ENCODE measurements around the gene TM7SF3. TPM values are rescaled to one million over a fixed set of nuclear protein-coding genes. Genes with fewer than 3 reads are reported as not detected.
"Not testable (repeated sequence)": the region's sequence is repeated elsewhere in the genome, so short reads cannot be mapped to it uniquely, and the experiment has no call there.

The TM7SF3 gene
- total RNA-seq, 1 donor from 2014 or later: 99.0 TPM

DNA sequence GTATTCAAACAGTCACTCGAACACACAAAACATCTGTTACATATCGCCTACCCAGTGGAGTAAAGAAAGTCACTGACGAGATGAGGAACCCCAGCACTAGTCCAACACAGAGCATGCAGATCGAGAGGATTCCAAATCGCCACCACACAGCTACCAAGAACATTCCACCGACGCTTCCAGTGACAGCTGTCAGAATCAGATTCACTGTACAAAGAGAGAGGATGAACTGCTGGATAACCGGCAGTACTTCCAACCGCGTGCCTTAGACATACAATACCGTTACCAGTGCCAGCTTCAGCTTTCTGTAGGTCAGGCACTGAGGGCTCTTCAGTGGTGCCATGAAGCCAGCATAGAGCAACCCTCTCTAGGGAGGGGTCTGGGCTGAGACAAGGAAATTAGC, 34.5 kb downstream of the TM7SF3 start:
- no peak for DNase-seq (ENCODE audit: low read depth in 2 of 2)

DNA sequence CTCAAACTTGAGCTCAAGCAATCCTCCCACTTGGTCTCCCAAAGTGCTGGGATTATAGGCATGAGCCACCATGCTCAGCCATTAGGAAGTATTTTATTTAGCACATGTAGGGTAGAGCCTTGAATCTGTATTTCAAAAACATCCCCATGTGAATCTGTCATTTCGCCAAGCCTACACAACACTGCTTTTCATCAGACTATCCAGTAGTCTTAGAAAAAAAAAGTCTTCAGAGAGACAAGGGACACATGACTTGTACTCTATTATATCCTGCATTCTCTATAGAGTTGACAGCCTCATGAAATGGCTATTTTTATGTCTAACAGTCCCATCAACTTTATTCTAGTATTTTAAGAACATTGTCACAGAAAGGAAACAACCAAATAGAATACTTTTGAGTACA, 35.4 kb downstream of the TM7SF3 start:
- no peak for DNase-seq (ENCODE audit: low read depth in 2 of 2)

DNA sequence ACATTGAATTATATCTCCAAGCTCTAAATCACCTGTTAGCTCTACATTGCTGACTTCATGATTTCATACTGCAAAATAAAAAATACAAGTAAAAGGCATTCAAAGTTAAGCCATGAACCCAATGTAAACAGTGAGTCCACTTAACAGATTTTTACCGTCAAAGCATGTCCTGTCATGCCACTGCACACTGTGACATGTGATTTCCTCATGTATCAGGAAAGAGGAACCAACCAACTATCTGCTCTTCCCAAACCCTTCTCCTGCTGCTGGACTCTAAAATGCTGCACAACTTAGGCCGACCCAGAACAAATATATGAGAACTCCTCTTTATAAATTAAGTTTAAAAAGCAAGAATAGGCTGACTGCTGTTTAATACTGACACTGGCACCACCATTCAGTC, 37.5 kb downstream of the TM7SF3 start:
- no peak for DNase-seq (ENCODE audit: low read depth in 2 of 2)

DNA sequence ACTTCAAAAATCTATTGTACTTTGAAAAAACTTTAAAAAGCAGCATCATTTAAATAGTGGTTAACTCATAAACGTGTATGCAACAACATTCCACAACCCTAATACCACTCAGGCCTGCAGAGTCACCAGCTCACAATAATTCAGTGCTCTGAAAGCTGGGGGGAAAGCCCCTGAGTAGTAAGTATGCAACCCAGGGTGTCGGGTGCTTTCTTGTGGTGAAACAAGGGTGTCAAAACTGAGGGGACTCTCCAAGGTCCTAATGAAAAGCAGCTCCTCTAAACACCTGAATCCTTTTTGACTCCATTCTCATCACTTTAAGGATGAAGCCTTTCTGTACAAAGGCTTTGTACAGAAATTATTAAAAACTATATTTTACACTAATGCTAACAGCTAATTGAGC, 42.2 kb downstream of the TM7SF3 start:
- DNase-seq (ENCODE audit: low read depth in 2 of 2): no peak

DNA sequence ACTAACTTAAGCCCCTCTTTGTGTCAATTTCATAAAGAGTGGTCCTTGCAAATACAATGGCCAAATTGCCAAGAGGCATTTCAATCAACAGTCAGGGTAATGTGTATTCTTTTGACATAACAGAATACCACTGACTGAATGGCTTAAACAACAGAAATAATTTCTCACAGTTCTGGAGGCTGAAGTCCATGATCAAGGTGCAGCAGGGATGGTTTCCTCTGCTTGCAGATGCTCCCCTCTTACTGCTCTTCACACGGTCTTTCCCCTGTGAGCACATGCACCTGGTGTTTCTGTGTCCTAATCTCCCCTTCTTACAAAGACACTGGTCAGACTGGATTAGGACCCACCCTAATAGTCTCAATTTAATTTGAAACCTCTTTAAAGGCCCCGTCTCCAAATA, 44.0 kb downstream of the TM7SF3 start:
- DNase-seq (ENCODE audit: low read depth in 2 of 2): no peak

DNA sequence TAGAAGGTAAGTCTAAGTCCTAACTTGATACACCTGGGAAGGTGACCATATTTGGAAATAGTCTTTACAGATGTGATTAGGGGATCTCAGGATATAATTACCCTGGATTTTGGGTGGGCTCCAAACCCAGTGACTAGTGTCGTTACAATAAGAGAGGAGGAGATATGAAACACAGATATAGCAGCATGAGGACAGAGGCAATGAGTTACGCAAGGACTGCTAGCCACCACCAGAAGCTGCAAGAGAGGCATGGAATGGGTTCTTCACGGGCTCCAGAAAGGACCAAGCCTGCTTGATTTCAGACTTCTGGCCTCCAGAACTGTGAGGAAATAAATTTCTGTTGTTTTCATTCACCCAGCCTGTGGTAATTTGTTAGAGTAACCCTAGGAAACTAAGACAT, 47.3 kb downstream of the TM7SF3 start:
- no peak for DNase-seq (ENCODE audit: low read depth in 2 of 2)

DNA sequence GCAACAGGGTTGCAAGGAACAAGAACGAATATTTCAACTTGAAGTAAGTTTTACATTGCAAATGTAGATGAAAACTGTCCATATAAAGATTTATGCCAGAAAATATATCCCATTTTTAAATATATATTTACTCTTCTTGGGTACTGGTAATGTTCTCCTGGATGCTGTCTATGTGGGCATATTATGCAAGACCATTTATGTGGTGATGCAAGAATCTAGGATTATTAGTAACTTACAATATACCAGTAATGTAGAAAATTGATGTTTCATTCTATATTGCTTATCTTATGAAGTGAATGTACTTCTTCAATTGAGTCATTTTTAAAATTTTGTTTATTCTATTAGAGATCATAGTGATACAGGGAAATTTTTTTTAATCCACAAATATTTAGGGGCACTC, 50.8 kb downstream of the TM7SF3 start:
- no peak for DNase-seq (ENCODE audit: low read depth in 2 of 2)

DNA sequence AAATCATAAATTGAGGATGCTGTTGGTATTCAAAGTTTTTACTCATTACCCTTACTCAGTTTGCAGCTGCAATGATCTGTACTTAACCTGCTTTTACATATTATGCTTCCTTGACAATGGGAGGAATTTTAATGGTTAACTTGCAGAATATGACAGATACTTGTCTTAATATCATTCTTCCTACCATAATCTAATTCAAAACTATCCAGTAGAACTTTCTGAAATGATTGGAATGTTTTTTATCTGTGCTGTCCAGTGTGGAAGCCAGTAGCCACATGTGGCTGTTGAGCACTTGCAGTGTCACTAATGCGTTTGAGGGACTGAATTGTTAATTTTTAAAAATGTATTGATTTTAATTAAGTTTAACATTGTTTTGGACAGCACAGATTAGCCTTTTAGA, 52.4 kb downstream of the TM7SF3 start:
- no peak for DNase-seq (ENCODE audit: low read depth in 2 of 2)

DNA sequence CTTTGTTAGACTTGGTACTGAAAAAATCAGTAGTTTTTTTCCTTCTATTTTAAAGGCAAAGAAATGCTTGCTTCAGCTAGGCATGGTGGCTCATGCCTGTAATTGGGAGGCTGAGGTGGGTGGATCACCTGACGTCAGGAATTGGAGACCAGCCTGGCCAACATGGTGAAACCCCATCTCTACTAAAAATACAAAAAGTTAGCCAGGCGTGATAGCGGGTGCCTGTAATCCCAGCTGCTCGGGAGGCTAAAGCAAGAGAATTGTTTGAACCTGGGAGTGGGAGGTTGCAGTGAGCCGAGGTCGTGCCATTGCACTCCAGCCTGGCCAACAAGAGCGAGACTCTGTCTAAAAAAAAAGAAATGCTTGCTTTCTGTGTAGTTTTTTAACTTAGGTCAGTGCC, 52.8 kb downstream of the TM7SF3 start:
- not testable (repeated sequence) for DNase-seq (ENCODE audit: low read depth in 2 of 2)

DNA sequence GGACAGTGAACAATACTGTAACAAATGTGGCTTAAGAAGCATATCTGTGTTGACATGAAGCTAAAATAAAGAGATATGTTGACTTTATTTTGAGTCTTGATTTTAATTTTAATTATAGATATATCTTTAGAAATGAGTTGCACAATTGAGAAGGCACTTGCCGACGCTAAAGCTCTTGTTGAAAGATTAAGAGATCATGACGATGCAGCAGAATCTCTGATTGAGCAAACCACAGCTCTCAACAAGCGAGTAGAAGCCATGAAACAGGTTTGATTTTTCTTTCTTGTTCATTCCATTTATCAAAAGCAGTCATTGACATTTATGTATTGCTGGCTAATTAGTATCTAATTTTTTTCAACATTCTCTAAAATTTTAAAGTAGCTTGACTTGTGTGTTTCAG, 60.2 kb downstream of the TM7SF3 start:
- no peak for DNase-seq (ENCODE audit: low read depth in 2 of 2)

DNA sequence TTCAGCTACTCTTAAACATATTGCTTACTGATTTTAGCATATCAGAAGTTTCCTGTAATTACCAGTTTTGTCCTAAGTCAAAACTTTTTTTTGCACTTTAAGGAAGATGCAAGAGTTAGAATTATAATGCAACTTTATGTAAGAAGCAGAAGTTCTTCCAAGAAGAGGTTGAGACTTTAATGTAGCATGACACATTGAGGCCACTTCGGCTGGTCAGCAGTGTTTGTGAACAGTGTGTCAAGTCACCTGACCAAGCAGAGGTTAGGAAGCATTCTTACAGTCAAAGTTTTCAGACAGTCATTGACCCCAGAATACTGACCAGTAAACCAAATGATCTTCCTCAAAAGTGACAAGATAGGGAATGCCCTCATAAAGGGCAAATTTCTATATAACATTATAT, 60.7 kb downstream of the TM7SF3 start:
- DNase-seq (ENCODE audit: low read depth in 2 of 2): no peak

DNA sequence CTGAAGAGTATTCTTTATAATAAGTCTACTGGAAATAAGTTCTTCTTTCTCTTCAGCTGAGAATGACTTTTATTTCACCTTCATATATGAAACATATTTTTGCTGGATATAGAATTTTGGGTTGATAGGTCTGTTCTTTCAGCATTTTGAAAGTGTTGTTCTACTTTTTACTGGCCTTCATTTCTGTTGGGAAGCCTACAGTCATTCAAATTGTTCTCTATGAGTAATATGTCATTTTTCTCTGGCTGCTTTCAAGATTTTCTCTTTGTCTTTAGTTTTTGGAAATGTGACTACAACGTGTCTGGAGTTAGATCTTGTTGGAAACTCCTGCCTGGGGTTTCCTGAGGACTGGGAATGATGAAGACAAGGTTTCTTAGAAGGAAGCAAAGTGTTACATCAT, 65.9 kb downstream of the TM7SF3 start:
- DNase-seq (ENCODE audit: low read depth in 2 of 2): no peak

DNA sequence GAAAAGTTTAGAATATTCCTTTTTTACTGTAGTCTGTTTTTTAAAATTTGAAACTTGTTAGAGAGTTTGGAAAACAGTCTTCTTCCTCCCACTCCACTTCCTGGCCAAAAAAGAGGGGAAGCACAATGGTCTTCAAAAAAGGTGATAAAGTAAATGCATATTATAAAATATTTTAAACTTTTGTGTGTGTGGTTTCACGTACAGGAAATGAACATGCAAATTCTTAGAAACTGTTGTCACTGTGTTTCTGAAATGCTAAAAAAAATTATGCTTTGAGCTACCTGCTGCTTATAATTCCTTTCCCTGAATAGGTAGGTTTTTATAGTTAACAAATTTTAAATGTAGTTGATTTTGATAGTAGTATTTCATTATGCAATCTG, 73.0 kb downstream of the TM7SF3 start:
- peak; percentile 42 to 43 for DNase-seq (ENCODE audit: low read depth in 2 of 2)

DNA sequence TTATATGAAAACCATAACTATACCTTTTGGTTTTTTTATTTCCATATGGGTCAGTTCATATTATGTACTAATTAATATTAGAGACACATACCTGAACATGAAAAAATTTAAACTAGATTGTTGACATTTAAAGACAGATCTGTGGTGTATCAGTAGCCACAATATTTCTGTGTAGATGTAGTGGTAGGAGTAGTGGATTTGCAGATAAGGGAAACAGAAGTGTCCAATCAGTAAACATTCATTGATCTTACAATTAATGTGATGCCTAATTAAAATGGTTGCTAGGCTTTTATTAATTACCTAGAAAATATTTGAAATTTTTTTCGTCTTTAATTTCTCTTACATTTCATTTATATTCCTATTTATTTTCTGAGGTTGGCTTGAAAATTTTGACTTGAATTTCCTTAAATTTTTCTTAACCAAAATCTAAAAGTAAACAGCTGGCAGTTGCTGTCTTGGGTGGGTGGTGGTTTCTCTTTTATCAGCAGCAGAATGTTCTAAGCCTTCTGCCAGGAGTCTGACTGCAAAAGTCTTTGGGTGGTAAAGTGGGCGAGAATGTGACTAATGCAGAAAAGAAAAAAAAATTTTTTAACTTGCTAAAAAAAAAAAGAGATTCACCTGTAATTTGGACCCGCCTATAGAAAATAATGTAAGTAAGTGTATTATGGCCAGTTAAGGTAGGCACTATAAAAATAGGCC, 73.5 kb downstream of the TM7SF3 start:
- peak; percentile 23 to 45 for DNase-seq (ENCODE audit: low read depth in 2 of 2)

DNA sequence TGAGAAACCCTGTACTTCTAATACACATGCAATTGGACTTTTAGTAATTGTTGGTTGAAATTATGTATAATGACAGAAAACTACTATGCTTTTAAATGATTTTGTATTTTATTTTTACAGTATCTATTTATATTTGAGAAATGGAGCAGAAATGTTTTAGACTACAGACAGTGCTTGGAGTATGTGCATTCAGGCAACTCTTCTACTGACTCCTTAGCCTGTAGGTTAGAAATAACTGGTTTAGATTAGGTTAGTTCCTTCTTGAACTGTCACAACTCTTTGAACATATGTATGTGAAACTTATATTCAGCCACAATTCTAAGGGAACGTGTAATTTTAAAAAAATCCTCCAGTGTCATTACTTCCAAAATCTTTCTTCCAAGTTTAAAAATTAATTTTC, 74.2 kb downstream of the TM7SF3 start:
- no peak for DNase-seq (ENCODE audit: low read depth in 2 of 2)

DNA sequence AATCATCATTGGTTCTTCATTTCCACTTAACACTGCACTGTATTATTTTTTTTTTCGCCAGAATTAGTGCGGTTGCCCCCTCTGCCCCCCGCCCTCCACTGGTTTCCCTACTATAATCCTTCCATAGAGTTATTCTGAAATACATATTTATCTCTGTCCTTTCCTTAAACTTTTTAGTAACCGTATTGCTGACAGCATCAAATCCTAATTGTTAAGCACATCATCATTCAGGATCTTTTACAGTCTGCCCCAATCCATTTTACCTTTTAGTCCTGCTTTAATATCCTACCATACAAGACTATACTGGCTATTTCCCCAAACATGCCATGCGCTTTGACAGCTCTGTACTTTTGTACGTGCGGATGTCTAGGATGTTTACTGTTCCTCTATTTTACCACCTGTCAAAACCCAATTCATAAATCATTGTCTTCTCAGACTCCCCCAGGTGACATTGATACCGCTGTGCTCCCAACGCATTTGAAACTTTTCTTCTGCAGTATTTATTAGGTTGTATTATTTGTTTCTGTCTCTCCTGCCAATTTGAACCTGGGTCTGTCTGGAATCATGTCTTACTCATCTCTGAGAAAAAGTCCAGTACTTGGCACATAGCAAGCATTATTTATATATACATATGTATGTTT, 74.9 kb downstream of the TM7SF3 start:
- peak; percentile 31 to 35 for DNase-seq (ENCODE audit: low read depth in 2 of 2)

DNA sequence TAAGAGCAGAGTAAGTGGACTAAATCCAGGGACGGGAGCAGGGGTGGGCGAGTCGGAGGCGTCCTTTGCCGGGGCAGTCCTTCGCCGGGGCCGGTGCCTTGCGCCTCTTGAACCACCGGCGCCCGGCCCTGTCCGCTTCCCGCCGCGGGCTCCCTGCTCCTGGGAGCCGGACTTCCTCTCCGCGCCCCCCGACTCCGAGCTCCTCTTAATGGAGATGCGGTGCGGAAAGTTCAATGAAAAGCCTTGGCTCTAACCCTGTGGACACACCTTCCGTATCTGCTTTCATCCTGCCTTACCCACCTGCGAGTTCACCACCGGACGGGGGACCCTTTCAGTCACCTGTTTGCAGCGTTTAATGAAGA, 75.5 kb downstream of the TM7SF3 start:
- no peak for DNase-seq (ENCODE audit: low read depth in 2 of 2)

DNA sequence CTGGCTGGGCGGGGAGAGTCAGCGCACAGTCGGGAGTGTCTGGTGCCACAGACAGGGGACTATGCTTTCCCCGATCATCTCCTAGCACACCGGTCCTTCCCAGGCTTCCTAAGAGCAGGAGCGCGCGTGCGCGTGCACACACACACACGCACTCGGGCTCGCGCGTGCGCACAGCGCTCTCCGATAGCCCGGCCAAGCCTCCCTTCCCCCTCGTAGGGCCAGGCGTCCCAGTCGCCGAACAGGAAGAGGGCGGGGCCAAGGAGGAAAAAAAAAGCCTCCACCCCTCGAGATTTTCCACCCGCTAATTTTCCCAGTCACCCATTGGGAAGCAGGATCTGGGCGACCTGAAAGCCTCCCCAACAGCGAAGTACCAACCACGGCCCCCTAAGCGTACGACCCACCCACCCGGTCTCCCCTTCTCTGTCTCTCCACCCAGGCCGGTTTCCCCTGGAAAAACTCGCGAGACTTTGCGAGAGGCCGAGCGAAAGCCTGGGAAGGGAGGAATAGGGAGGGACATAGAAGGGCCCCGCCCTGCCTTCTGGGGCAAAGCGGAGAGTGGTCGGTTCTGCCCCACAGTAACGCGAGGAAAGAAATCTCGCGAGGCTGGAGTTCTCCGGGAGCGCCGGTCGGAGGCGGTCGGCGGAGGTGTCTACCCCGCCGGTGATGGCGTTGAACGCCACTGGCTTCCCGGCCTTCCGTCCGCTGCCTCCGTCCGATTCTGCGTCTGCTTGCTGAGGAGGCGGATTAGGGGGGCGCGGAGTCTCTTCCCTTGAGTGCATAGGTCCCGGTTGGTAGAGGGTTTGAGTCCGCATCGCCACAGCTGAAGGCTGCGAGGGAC, 76.1 kb downstream of the TM7SF3 start, which contains the start of the genes FGFR1OP2 and INTS13:
TSS of gene FGFR1OP2 (plus strand) at position 608 of the 838 bp plus-strand sequence. CDS start 15,689 bp downstream, outside the sequence.
TSS of gene INTS13 (minus strand) at position 119 of the 838 bp plus-strand sequence. CDS start 1,178 bp downstream, outside the sequence.
- peak; percentile 99 for DNase-seq (ENCODE audit: low read depth in 2 of 2)

DNA sequence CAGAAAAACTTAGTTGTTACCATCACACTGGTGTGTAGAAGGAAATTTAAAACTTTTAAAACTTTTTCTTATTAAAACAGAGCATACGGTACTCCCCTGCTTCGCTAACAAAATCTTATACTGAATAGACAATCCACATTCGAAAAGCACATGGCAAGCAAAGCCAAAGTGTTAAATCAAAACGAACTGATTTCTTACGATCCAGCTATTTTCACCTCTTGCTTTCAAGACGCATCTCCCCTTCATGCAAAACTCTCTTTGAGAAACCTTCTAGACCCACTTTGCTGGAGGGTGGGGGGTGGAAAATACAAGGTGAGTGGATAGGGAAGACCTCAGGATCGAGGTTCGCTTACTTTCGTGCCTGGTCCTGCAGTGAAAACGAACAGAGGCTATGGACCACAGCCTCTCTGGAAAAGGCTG, 76.7 kb downstream of the TM7SF3 start:
- no peak for DNase-seq (ENCODE audit: low read depth in 2 of 2)

DNA sequence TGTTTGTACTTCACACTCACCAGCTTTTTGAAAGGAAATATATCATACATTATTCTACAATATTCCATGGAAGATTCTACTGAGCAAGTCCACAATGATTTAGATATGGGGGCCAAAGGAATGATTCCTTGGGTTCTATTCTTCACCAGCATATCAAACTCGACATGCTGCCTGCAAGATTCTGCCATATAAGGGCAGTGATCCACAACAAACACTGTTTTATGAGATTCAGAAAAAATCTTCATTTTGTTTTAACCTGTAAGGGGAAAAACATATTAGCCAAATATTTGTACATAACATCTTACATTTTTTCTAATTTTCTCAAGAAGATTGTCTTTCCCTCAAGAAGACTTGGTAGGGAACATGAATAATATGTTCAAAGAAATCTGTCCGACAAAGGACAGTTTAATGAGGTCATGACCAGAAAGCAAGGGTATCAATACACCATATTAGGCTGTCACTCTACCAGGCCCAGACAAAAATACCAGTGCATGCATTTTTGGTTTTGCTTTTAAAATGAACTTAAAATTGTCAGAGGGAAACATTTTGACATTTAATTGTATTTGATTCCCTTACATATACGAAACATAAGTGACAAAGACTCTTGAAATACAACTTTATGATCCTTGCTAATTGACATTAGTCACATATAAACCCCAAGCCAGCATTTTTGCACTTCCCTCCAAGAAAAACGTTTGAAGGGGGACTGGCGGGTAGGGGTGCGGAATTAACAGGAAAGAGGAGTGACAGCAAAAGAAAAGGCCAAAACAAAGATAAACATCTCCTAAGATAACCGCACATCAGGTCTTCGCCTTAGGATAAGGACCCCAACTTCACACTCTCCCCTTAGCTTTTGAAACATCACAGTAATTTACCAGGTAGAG, 77.4 kb downstream of the TM7SF3 start:
- peak in 1 of 2 donors; percentile 13 for DNase-seq (ENCODE audit: low read depth in 2 of 2)

DNA sequence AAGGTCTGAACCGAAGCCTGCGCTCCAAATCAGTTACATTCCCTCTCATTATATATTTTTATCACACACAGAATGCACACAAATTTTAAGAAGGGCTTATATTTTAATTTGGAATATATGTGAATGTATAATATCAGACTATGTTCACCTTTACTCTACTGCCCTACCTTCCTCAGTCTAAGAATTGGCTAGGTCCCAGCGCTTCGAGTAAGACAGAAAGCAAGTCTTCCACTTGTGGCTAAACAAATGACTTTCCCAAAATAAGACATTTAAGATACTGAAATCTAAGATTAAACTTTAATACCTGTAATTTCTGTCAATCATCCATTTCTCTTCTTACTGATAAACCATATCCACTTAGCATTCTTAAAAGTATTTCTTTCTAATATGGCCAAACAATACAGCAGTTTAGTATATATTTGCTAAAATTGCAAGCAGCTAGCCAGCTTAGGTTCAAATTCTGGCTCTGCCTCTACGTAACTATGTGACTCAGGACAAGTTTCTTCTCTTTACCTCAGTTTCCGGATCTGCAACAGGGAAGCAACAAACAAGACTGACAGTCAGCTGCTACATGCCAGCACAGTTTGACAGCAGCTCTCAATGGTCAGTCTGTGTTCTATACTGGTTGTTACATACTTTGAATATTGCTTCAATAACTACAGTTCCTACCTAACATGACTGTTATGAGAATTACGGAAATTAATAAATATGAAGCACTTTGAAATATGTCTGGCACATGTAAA, 78.4 kb downstream of the TM7SF3 start:
- DNase-seq (ENCODE audit: low read depth in 2 of 2): peak in 1 of 2 donors; percentile 64
